B cell (primary cell): ENCODE data around the gene KAZN.

Experiments used
- EZH2 ChIP-seq: IDR thresholded peaks from 2 replicates; pipeline ENCODE4 v1.6.1; 2012; ENCODE audit warnings: borderline replicate concordance, low read depth, mild to moderate bottlenecking, moderate library complexity, low read length; ENCODE audit not compliant: insufficient read depth, poor library complexity, severe bottlenecking
- TF ChIP-seq, protein P1 (sequence below): fragments of 200-600 bp; IDR thresholded peaks from one replicate; pipeline ENCODE4 v1.8.0; 2022; ENCODE audit warnings: antibody characterized with exemption, mild to moderate bottlenecking

DNA sequence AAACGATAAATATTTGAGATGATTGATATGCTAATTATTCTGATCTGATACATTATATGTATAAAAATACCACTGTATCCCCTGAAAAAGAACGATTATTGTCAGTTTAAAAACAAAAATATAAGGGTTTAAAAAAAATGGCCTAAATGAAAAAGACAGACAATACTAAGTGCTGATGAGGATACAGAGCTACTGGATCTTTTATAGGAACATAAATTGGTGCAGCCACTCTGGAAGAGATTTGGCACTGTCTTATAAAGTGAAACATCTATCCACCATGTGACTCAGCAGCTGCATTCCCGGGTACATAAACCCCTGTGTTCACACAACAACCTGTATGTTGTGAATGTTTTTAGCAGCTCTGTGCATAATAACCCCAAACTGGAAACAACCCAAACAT lies 44.2 kb downstream of the KAZN start:
- TF ChIP-seq, protein P1, sequence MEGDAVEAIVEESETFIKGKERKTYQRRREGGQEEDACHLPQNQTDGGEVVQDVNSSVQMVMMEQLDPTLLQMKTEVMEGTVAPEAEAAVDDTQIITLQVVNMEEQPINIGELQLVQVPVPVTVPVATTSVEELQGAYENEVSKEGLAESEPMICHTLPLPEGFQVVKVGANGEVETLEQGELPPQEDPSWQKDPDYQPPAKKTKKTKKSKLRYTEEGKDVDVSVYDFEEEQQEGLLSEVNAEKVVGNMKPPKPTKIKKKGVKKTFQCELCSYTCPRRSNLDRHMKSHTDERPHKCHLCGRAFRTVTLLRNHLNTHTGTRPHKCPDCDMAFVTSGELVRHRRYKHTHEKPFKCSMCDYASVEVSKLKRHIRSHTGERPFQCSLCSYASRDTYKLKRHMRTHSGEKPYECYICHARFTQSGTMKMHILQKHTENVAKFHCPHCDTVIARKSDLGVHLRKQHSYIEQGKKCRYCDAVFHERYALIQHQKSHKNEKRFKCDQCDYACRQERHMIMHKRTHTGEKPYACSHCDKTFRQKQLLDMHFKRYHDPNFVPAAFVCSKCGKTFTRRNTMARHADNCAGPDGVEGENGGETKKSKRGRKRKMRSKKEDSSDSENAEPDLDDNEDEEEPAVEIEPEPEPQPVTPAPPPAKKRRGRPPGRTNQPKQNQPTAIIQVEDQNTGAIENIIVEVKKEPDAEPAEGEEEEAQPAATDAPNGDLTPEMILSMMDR = no peak
- TF ChIP-seq EZH2 = no peak
